Upper lobe of left lung (tissue), 6 donors: Measurements from ENCODE around the gene NPL. TPM values are rescaled to one million over a fixed set of nuclear protein-coding genes. Genes with fewer than 3 reads are reported as not detected.

Source experiments
- ATAC-seq, 2 donors: fragments of 200-7000 bp; cut with Tn5 transposase; one replicate each; pipeline ENCODE4 v1.9.1; 2022; ENCODE audit warnings: mild to moderate bottlenecking in 2 of 2, moderate library complexity in 2 of 2; ENCODE audit not compliant: low FRiP score in 2 of 2
- DNase-seq, 2 donors: peaks; one replicate each; pipeline ENCODE4 v3.0.0-alpha.2; 2019 to 2020
- H3K27ac ChIP-seq, 4 donors: fragments of 200-600 bp; sonication (generic); one replicate each; pipeline ENCODE4 v1.5.1; 2016 to 2019
- H3K27me3 ChIP-seq, 4 donors: fragments of 200-600 bp; sonication (generic); one replicate each; pipeline ENCODE4 v1.5.1; 2017 to 2019
- H3K36me3 ChIP-seq, 4 donors: fragments of 200-600 bp; sonication (generic); one replicate each; pipeline ENCODE4 v1.5.1; 2016 to 2019
- H3K4me1 ChIP-seq, 4 donors: fragments of 200-600 bp; sonication (generic); one replicate each; pipeline ENCODE4 v1.5.1; 2018 to 2019
- H3K4me3 ChIP-seq, 4 donors: fragments of 200-600 bp; sonication (generic); one replicate each; pipeline ENCODE4 v1.5.1; 2017 to 2019; ENCODE audit warnings: mild to moderate bottlenecking in 2 of 4, moderate library complexity in 1 of 4
- H3K9me3 ChIP-seq, 4 donors: fragments of 200-600 bp; sonication (generic); one replicate each; pipeline ENCODE4 v1.5.1; 2018 to 2019
- CTCF ChIP-seq, 6 experiments: fragments of 450-650 bp in 4 of 6; fragments of 200-600 bp in 2 of 6; sonication (generic) in 2 of 6; IDR thresholded peaks; one replicate each; pipeline ENCODE4 v1.5.1; 2016 to 2019; ENCODE audit warnings: antibody characterized with exemption in 6 of 6
- EP300 ChIP-seq, 4 donors: sonication (generic); formaldehyde crosslinking; IDR thresholded peaks; one replicate each; pipeline ENCODE4 v1.5.1; 2017; ENCODE audit warnings: antibody characterized with exemption in 4 of 4, control low read depth in 2 of 4
- POLR2A ChIP-seq, 4 donors: fragments of 450-650 bp; IDR thresholded peaks; one replicate each; pipeline ENCODE4 v1.5.1; 2016 to 2017; ENCODE audit warnings: antibody characterized with exemption in 4 of 4, mild to moderate bottlenecking in 2 of 4
- POLR2AphosphoS5 ChIP-seq, 2 donors: sonication (generic); formaldehyde crosslinking; IDR thresholded peaks; one replicate each; pipeline ENCODE4 v1.5.1; 2017; ENCODE audit warnings: antibody characterized with exemption in 2 of 2
- WGBS, 2 donors: methylation state at CpG; one replicate each; pipeline ENCODE4 v1.1.5; 2017 to 2018; 5-methylcytosine and 5-hydroxymethylcytosine counted together
- total RNA-seq, 6 donors: library from RNA; depleted of rRNA in 4 of 6; stranded (reverse); fragments of >200 nt in 4 of 6; gene quantifications; one replicate each; pipeline versions ENCODE4 v1.1.0 to v1.2.1, GENCODE V29; 2016 to 2021
- donor health status: DM: no; HTN: no; CAD: no; lungs with moderate emphysema.
- donor health status: DM: no; HTN: yes; CAD: no; lungs with severe emphysema.

The NPL gene
- total RNA-seq, 6 donors from 2014 or later: 16.6 to 99.5 (median 33.2) TPM

DNA sequence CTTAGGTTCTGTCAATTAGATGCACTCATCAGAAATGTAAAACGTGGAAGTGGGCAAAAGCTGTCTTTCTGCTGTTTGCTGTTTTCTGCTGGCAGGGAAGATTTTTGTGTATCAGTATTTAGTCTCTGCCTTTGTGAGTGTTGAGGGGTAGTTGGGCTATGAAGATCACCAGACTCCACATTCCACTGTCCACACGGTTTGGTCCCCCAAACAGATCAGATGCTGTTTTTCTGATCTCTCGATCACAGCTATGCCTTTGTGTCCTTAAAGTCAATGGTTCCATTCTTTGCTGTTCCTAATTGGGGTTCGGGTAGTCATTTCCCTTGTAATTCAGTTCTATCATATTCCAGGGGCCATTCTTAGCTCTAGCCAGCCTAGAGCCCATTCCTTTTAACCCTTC, 27.0 kb upstream of the NPL start:
- 87 to 89% methylated on average over 4 of the region's 4 CpGs for WGBS, 2 donors

GRCh38 chr1:182764029-182764727, 25.4 kb upstream of the NPL start:
- no peaks in the 10 kb centered on the region for H3K27me3 ChIP-seq
- 59 to 60% methylated on average over 4 of the region's 4 CpGs for WGBS, 2 donors
- H3K9me3 ChIP-seq: no peaks in the 10 kb centered on the region
- DNase-seq (no peak), ATAC-seq (no peak)
- no peak overlapping the region for H3K4me3 ChIP-seq
- TF ChIP-seq POLR2AphosphoS5 (IDR thresholded peaks at IDR 0.05) (no peak), EP300 (IDR thresholded peaks at IDR 0.05) (no peak), CTCF (IDR thresholded peaks at IDR 0.05) (no peak), POLR2A (IDR thresholded peaks at IDR 0.05) (no peak)
- H3K27ac ChIP-seq: no peak overlapping the region
- no peaks in the 10 kb centered on the region for H3K36me3 ChIP-seq
- no peaks in the 10 kb centered on the region for H3K4me1 ChIP-seq

More for the DNA sequence above, 27.0 kb upstream of the NPL start:
- Histone ChIP-seq H3K27me3 (no peaks in the 10 kb centered on the region), H3K9me3 (no peaks in the 10 kb centered on the region), H3K36me3 (no peaks in the 10 kb centered on the region), H3K4me1 (no peaks in the 10 kb centered on the region), H3K27ac (no peak overlapping the region), H3K4me3 (no peak overlapping the region)
- TF ChIP-seq EP300 (IDR thresholded peaks at IDR 0.05): no peak
- TF ChIP-seq CTCF (IDR thresholded peaks at IDR 0.05): no peak
- TF ChIP-seq POLR2A (IDR thresholded peaks at IDR 0.05): no peak
- no peak for TF ChIP-seq POLR2AphosphoS5 (IDR thresholded peaks at IDR 0.05)
- ATAC-seq: no peak
- DNase-seq: no peak

GRCh38 chr1:182765391-182765790, 24.2 kb upstream of the NPL start:
- no peaks in the 10 kb centered on the region for H3K9me3 ChIP-seq
- H3K4me1 ChIP-seq: no peaks in the 10 kb centered on the region
- TF ChIP-seq POLR2AphosphoS5 (IDR thresholded peaks at IDR 0.05) (no peak), POLR2A (IDR thresholded peaks at IDR 0.05) (no peak), EP300 (IDR thresholded peaks at IDR 0.05) (no peak), CTCF (IDR thresholded peaks at IDR 0.05) (no peak)
- DNase-seq: no peak
- H3K4me3 ChIP-seq: no peak overlapping the region
- no peak overlapping the region for H3K27ac ChIP-seq
- no peaks in the 10 kb centered on the region for H3K36me3 ChIP-seq
- H3K27me3 ChIP-seq: no peaks in the 10 kb centered on the region
- WGBS, 2 donors: 62 to 84% methylated on average over 3 of the region's 3 CpGs
- ATAC-seq: no peak

- H3K36me3 ChIP-seq: no peaks in the 10 kb centered on the region
- DNase-seq (no peak), ATAC-seq (no peak)
- H3K4me1 ChIP-seq: no peaks in the 10 kb centered on the region
- H3K4me3 ChIP-seq: no peak overlapping the region
- H3K27me3 ChIP-seq: no peaks in the 10 kb centered on the region
- no peaks in the 10 kb centered on the region for H3K9me3 ChIP-seq
- WGBS, 2 donors: 93 to 95% methylated on average over 2 of the region's 2 CpGs
- H3K27ac ChIP-seq: no peak overlapping the region
- TF ChIP-seq CTCF (IDR thresholded peaks at IDR 0.05) (no peak), POLR2AphosphoS5 (IDR thresholded peaks at IDR 0.05) (no peak), EP300 (IDR thresholded peaks at IDR 0.05) (no peak), POLR2A (IDR thresholded peaks at IDR 0.05) (no peak)
Observed at GRCh38 chr1:182766050-182766449, 23.5 kb upstream of the NPL start.
